ENCODE measurements around the gene KPNB1.

Gene KPNB1

GRCh38 chr17:47649153-47649971 lies at the start of gene KPNB1:
Gene KPNB1 (plus strand): TSS chr17:47649919. CDS start chr17:47650245, 326 bp downstream.
- DNase-seq = peak; percentile 100
- in situ Hi-C loops (cut with MboI; ENCODE audit: low pct_unique_long_range_greater_than_20kb, low sequenced_read_pairs) = no loop called here

DNA sequence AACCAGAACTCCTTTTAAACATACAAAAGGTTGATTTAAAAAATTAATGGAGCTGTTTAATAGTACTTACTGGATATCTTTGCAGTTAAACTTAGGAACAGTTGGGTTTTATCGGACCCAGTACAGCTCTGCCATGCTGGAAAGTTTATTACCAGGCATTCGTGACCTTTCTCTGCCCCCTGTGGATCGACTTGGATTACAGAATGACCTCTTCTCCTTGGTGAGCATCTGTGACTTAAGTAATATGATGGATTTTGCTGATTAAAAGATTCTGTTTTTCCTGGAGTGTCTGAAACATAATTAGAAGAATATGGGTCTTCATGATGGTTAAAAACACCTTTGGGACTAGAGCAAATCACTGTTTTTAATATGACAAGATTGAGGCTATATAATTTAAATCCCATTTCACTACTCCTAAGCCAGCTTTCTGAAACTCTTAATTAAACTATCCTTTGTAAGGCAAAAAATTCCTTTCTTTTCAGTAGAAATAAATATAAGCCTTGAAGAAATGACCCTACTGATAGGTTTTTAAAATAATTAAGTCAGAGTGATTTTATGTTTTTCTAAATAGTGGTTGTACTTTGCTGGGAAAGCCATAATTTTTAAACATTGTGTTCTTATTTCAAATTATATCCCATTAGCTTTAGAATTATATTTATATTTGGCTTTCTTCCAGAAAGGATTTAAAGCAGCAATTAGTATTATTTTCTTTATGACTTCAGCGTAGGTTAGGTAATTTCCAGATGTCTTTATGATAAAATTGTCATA lies 45.7 kb upstream of the KPNB1 start:
- no peak for DNase-seq
- in situ Hi-C loops (cut with MboI; ENCODE audit: low pct_unique_long_range_greater_than_20kb, low sequenced_read_pairs) = loop anchor here (25.0 kb wide), 1 partner anchor 92 kb away; no protein-coding TSS in a partner anchor

- DNase-seq = no peak
- in situ Hi-C loops (cut with MboI; ENCODE audit: low pct_unique_long_range_greater_than_20kb, low sequenced_read_pairs) = loop anchor here (25.0 kb wide), 1 partner anchor 92 kb away; no protein-coding TSS in a partner anchor
These were observed 45.2 kb upstream of the KPNB1 start for GRCh38 chr17:47604598-47604927.

DNA sequence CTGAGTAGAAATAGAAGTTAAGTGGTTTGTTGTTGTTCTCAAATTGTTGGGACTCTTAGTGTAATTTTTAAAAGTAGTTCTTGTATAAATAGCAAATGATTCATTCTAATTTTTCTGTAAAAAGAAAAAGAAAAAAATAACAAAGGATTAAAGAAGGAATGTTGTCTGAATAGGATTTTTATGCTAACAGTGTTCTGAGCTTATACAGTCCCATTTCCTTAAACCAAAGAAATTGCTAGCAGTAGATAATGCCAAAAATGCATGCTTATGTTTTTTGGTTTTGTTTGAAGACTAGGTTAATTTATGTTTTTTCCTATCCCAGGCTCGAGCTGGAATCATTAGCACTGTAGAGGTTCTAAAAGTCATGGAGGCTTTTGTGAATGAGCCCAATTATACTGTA lies 44.7 kb upstream of the KPNB1 start:
- DNase-seq = no peak

DNA sequence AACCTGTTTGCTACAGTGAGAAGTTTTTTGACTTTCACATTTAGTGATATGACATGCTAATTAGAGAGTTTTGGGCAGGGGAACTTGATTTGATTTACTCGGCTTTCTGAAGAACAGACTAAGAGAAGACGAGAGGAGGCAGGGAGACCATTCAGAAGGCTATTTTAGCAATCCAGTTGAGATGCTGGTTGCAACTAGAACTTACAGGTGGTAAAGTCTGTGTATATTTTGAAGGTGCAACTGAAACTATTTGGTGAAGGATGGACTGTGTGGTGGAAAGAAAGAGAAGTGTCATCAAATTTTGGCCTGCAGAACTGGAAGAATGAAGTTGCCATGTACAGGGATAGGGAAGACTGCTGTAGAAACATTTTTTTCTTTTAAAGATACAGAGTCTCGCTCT lies 42.2 kb upstream of the KPNB1 start:
- no peak for DNase-seq
- in situ Hi-C loops (cut with MboI; ENCODE audit: low pct_unique_long_range_greater_than_20kb, low sequenced_read_pairs) = loop anchor here (25.0 kb wide), 1 partner anchor 95 kb away; no protein-coding TSS in a partner anchor

More for the DNA sequence above, 44.7 kb upstream of the KPNB1 start:
- in situ Hi-C loops (cut with MboI; ENCODE audit: low pct_unique_long_range_greater_than_20kb, low sequenced_read_pairs) = loop anchor here (25.0 kb wide), 1 partner anchor 93 kb away; no protein-coding TSS in a partner anchor

GRCh38 chr17:47611372-47612350 lies 38.1 kb upstream of the KPNB1 start:
- DNase-seq = no peak
- in situ Hi-C loops (cut with MboI; ENCODE audit: low pct_unique_long_range_greater_than_20kb, low sequenced_read_pairs) = loop anchor here (25.0 kb wide), 1 partner anchor 99 kb away; no protein-coding TSS in a partner anchor

GRCh38 chr17:47615766-47616424 lies 33.8 kb upstream of the KPNB1 start:
- in situ Hi-C loops (cut with MboI; ENCODE audit: low pct_unique_long_range_greater_than_20kb, low sequenced_read_pairs) = loop anchor here (25.0 kb wide), 1 partner anchor 104 kb away; no protein-coding TSS in a partner anchor
- DNase-seq = peak; percentile 61

DNA sequence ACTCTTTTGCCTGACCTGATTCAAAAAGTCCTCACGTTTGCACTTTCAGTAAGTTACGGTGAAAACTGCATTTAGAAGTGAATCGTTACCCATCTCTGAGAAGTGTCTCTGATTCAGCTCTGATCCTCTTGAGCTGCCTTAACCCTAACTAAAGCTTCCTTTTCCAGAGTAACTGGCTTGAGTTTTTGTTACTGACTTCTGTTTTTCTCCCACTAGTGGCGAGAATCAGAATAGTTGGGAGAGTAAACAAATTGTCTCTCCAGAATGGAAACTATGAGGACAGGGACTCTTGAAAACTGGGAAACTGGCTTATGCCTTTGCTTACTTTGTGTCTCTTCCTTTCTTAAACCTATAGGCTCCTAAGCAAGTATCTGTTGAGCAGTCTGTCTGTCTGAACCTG lies 31.3 kb upstream of the KPNB1 start:
- in situ Hi-C loops (cut with MboI; ENCODE audit: low pct_unique_long_range_greater_than_20kb, low sequenced_read_pairs) = loop anchor here (25.0 kb wide), 1 partner anchor 106 kb away; no protein-coding TSS in a partner anchor
- peak; percentile 21 for DNase-seq

DNA sequence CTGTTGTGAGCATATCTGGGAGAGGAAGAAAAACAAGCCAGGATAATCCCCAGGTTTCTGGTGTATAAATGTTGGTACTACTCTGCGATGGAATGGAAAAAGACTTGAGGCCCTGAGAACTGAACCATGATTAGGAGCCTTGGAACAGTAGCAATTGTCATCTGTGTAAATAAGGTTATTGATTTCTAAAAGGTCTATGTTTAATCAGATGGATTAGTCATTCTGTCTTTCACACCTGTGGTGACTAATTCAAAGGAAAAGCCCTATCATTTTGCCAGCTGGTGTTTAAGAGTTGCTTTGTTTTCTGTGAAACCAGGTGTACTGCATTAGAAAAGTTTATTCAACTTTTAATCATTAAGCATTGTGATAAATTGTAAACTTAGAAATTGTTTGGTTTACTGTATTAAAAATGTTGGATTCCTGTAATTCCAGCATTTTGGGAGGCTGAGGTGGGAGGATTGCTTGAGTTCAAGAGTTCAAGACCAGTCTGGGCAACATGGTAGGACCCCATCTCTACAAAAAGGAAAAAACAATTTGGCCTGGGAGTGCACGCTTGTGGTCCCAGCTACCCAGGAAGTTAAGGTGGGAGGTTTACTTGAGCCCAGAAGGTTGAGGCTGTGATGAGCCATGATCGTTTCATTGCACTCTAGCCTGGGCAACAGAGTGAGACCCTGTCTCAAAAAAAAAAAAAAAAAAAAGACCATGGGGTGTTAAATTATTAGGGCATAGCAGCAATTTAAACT lies 29.0 kb upstream of the KPNB1 start:
- DNase-seq = no peak
- in situ Hi-C loops (cut with MboI; ENCODE audit: low pct_unique_long_range_greater_than_20kb, low sequenced_read_pairs) = loop anchor here (25.0 kb wide), 1 partner anchor 108 kb away; no protein-coding TSS in a partner anchor

DNA sequence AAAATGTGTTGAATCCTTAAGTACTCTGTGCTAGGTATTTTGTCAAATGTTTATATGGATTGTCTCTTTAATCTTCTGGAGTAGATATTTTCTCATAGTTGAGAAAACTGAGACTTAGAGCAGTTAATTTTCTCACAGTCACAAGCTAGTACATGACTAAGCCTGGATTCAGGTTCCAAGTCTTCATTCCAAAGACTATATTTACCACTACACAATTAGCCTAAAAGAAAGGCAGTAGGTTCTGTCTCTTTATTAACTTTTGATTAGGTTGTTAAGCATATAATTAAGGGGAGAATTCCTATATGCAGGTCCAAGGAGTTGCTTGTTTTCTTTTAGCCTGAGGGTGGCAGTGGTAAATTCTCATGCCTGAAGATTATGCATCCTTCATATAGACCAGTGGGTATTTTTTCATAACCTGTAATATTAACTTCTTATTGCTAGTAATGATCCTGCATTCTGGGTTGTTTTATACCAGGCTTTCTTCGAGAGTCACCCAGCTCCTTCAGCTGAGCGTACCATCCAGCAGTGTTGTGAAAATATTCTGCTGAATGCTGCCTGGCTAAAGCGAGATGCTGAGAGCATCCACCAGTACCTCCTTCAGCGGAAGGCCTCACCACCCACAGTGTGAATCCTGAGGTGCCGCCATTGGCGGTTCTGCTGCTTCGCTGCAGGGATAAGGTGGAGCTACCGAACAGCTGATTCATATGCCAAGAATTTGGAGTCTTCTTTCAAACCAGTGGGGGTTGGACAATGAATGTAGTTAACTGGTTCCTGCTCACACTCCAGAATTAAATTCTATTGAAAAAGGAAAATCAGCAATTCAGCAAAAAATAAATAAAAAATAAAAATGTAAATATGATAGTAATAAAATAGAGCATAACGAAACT lies 28.2 kb upstream of the KPNB1 start:
- no peak for DNase-seq
- in situ Hi-C loops (cut with MboI; ENCODE audit: low pct_unique_long_range_greater_than_20kb, low sequenced_read_pairs) = loop anchor here (25.0 kb wide), 1 partner anchor 109 kb away; no protein-coding TSS in a partner anchor

DNA sequence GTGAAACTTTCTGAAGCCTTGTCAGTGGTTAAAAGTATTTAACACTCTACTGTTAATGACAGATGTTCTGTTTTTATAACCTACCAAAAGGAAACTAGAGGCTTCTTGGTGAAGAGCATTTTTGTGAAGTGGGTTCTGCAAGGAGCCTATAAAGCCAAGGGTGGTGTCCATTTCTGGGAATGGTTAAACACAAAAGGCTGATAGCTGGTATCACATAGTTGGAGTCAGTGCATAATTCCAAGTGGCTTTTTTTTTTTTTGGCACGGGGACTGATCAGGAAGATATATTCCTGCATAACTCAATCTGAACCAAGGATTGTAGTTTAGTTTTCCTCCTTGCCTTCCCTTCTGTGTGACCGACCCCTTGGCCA lies 27.6 kb upstream of the KPNB1 start:
- no peak for DNase-seq
- in situ Hi-C loops (cut with MboI; ENCODE audit: low pct_unique_long_range_greater_than_20kb, low sequenced_read_pairs) = loop anchor here (25.0 kb wide), 1 partner anchor 110 kb away; no protein-coding TSS in a partner anchor

GRCh38 chr17:47624727-47625068 lies 25.0 kb upstream of the KPNB1 start:
- in situ Hi-C loops (cut with MboI; ENCODE audit: low pct_unique_long_range_greater_than_20kb, low sequenced_read_pairs) = loop anchor here (25.0 kb wide), 1 partner anchor 112 kb away; no protein-coding TSS in a partner anchor
- DNase-seq = no peak

DNA sequence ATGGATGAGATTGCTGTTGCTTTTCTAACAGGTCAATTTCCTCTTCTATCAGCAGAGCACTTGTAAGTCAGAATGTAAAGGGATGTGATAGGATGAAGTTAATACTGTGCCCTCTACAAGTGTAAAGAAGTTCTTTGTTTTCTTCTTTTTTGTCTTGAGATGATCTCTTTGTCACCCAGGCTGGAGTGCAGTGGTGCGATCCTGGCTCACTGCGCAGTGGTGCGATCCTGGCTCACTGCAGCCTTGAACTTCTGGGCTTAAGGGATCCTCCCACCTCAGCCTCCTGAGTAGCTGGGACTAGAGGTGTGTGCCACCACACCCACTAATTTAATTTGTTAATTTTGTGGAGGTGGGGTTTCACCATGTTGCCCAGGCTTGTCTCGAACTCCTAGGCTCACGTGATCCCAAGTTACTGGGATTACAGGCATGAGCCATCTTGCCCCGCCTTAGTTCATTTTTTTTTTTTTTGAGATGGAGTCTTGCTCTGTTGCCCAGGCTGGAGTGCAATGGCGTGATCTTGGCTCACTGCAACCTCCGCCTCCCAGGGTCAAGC lies 21.6 kb upstream of the KPNB1 start:
- in situ Hi-C loops (cut with MboI; ENCODE audit: low pct_unique_long_range_greater_than_20kb, low sequenced_read_pairs) = no loop called here
- DNase-seq = no peak

- in situ Hi-C loops (cut with MboI; ENCODE audit: low pct_unique_long_range_greater_than_20kb, low sequenced_read_pairs) = no loop called here
- no peak for DNase-seq
These were observed 19.9 kb upstream of the KPNB1 start for GRCh38 chr17:47629826-47630225.

DNA sequence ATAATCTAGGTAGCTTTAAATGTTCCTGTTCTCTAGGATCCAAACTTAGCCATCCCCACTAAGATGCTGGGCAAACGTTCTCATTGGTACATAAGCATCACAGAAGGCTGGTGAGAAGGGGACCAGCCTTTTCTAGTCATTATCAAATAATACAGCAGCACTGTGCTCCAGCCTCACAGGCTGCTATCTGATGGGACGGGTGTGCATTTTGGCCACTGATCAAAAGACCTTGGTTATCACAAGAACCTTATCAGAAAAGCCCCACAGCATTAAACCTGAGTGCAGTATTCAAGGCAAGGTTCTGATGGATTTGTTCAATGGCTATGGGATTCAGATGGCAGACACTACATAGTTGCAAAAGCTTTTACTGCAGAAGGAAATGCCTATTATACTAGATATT lies 19.1 kb upstream of the KPNB1 start:
- in situ Hi-C loops (cut with MboI; ENCODE audit: low pct_unique_long_range_greater_than_20kb, low sequenced_read_pairs) = no loop called here
- no peak for DNase-seq

GRCh38 chr17:47632991-47633390 lies 16.7 kb upstream of the KPNB1 start:
- DNase-seq = no peak
- in situ Hi-C loops (cut with MboI; ENCODE audit: low pct_unique_long_range_greater_than_20kb, low sequenced_read_pairs) = no loop called here

Data from KBM-7 (cell line).